HG03457 (cell line): ENCODE data around the gene CHST13.

Experiments
- ATAC-seq: cut with Tn5 transposase; IDR thresholded peaks from one replicate; pipeline ENCODE4 v1.9.1; 2021; ENCODE audit warnings: moderate number of reproducible peaks; ENCODE audit not compliant: unreplicated experiment

The CHST13 gene

DNA sequence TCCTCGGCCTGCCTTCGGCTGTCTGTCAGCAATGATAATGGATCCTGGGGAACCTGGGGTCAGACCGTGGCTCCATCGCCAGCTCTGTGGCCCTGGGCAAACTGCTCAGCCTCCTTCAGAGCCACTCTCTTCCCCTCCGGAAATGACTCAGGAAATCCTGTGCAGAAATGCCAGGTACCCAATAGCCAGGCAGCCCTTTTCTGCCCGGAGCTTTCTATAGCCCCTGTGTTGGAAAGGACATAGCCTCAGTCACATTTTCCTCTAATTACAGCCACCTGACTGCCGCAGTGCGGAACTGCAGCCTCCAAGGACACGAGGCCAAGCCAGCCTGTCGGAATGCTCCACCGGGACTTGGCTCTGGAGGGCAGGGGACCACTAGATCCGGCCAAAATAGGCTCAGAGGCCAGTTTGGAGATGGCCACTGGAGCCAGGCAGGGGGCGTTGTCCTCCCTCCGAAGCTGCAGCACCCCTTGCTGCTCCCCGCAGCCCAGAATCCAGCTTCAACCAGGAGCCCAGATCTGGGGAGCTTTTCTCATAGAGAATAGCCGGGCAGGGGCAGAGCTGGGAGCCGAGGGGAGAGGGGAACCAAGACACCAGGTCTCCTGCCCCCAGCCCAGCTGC, 36.7 kb upstream of the CHST13 start:
- ATAC-seq, result no peak

GRCh38 chr3:126488185-126488584, 35.8 kb upstream of the CHST13 start:
- ATAC-seq, result no peak

DNA sequence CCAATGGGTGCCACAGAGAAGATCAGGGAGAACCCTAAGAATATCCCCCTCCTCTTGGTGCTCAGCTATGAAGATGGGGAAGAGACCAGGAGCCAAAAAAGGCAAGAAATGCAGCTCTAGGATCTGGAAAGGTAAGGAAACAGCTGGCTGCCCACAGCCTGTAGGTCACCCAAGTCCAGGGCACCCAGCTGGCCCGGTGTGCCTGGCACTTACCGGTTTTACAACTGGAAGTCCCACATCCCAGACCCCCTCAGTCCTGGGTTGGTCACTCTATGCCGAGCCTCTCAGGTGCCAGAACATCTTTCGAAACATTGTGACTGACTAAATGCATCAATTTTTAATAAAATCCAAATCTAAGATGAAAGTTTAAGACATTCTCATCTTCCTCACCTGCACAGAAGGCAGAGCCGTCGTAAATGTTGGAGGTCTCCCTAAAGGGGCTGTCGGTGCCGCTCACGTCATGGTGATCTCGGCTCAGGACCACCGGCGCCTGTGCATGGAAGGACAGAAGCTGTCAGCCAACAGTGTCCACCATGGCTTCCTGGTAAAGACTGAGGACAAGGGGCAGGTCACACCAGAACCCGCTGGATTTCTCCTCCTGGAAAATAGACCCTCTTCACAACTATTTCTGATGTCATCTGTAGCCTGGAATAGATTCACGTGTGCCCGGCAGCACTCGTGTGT, 34.9 kb upstream of the CHST13 start:
- ATAC-seq, result no peak

DNA sequence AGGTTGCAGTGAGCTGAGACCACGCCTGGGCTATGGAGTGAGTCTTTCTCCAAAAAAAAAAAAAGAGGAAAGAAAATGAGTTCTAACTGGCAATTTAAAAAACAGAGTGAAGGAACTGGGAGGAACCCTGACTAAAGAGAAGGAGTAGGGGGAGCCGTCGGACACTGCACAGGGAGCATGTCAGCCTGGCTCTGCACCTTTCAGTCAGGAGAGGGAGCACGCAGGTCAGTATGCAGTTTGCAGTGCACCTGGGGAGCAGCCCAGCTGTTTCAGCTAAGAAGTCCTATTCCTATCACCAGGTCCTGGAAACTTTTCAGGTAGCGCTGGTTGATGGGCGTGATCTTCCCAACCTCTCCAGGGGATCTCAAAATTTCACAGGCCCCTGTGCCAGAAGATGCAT, 33.3 kb upstream of the CHST13 start:
- no peak for ATAC-seq

DNA sequence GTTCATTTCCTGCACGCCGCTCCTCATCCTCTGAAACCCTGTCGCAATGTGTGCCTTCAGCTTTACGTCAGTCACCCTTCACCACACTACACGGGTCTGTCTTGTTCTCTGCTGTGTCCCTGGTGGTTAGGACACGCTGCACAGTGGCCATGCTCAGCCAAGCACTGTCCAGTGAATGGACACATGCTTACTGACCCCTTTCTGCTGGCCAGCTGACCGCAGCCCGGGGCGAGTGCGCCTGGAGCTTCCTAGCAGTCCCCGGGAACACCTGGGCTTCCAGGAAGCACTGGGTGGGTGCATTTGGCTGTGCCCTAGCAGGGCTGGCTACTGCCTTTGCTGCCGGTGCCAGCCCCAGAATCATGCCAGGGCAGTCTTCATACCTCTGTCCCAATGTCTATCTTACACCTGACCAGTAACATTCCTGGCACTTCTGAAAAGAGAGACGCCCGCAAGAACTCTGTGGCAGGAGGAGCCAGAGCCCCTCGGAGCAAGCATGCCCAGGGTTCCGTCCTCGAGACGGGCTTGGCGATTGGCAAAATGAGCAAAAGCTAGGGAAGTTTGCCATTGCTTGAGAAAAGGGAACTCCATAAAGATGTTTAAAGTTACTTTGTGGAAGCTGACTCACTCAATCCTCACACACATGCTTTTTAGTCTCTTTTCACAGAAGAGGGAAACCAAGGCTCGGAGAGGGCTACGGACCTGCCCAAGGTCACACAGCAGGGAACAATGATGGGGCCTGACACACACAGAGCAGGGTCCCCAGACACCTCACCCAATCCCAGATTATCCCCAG, 32.5 kb upstream of the CHST13 start:
- ATAC-seq, result no peak

- no peak for ATAC-seq
Measured at GRCh38 chr3:126493051-126493450, 30.9 kb upstream of the CHST13 start.

DNA sequence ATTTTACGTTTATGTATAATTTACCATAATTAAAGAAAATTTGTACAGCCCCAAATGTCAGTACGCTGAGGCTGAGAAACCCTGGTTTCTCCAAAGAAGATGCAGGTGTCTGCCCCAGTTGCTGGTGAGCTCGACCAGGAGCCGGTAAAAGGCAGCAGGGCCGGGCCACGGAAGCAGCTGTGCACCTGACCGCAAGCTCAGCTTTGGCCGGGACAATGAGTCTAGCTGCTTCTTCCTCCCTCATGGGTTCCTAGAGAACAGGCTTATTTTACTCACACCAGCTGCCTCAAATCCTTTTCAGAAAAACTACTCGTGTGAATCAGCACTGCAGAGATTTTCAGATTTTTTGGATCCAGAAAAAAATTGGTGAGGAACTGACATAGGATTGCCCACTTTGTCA, 30.2 kb upstream of the CHST13 start:
- ATAC-seq, result no peak

GRCh38 chr3:126494204-126494969, 29.6 kb upstream of the CHST13 start:
- ATAC-seq, result no peak

GRCh38 chr3:126494970-126495230, 29.1 kb upstream of the CHST13 start:
- ATAC-seq, result no peak

DNA sequence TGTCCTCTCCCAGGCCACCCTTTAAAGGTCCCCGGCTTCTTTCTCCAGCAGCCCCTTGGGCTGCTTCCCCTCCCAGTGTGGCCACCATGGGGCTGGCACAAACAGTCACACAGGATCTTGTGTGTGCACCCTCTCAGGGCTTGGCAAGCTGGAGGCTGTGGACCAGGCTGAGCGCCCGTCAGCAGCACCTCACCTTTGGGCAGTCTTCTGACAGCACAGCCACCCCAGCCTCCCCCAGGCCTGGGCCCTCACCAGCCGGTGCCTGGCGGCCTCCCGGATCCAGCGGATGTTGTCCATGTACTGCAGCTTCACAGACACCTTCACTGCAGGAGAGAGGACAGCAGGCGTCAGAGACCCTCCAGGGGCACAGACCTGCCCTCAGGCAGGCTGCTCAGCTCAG, 28.2 kb upstream of the CHST13 start:
- no peak for ATAC-seq

- no peak for ATAC-seq
Measured at GRCh38 chr3:126496894-126497850, 26.8 kb upstream of the CHST13 start.

DNA sequence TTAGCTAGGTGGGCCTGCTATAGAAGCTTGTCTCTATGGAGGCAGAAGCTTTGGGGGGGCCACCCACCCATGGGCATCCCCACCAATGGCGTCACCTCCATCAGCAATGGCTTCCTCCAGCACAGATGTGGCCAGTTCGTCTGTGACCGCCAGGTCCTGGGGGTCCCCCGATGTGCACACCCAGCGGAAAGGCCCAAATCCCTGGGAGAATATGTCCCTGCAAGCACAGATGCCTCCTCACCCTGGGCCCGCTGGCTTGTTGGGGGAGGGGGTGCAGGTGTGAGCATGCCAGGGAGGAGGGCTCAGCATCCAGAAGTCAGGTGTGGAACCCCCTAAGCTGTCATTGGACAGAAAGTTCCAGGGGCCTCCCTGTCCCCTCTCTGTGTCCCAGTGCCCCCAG, 26.0 kb upstream of the CHST13 start:
- no peak for ATAC-seq

GRCh38 chr3:126498461-126498860, 25.5 kb upstream of the CHST13 start:
- no peak for ATAC-seq

DNA sequence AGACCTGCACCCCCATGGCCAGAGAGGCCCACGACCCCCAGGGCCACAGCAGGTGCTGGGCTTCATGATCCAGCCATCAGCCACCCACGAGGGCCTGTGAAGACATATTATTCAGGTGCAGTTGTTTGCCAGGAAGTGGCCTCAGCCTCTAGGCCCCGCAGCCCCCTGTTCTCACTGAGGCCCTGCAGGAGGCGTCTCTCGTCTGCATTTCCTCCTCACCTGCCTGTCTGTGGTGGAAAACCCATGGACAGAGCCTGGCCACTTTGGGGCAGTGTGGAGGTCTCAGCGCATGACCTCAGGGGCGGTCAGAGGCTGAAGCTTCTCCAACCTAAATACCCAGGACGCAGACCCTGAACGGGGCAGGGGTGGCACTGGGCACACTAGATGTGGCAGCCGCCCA, 25.0 kb upstream of the CHST13 start:
- ATAC-seq, result no peak

- ATAC-seq, result no peak
Measured at GRCh38 chr3:126499401-126499800, 24.6 kb upstream of the CHST13 start.

DNA sequence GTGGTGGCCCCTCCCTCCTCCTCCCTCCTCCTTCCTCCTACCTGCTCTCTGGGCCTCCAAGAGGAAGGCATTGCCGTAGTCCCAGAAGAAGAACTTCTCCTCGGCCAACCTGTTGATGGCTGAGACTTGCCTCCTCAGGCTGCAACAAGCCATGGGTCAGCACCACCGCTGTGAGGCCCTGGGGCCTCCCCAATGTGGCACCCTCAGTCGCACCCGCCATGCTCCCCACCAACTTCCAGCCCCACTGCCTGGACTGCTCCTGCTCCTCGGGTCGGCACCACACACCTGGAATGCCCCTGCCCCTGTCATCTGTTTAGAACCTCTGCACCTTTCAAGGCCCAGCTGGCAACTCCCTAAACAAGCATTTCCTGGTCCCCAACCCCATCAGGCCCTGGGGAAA, 23.9 kb upstream of the CHST13 start:
- no peak for ATAC-seq

- ATAC-seq, result no peak
Measured at GRCh38 chr3:126501054-126501453, 22.9 kb upstream of the CHST13 start.

GRCh38 chr3:126501736-126502135, 22.2 kb upstream of the CHST13 start:
- ATAC-seq, result no peak

DNA sequence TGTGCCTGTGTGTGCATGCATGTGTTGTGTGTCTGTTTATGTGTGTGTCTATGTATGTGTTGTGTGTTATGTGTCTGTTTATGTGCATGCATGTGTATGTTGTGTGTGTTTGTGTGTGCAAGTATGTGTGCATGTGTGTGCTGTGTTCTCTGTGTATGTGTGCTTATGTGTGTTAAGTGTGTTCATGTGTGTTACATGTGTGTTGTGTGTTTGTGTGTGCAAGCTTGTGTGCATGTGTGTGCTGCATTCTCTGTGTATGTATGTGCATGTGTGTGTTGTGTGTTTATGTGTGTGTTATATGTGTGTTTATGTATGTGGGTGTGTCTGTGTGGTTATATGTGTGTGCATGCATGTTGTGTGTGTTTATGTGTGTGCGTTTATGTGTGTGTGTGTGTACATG, 21.3 kb upstream of the CHST13 start:
- no peak for ATAC-seq

- no peak for ATAC-seq
Measured at GRCh38 chr3:126503701-126504100, 20.3 kb upstream of the CHST13 start.

DNA sequence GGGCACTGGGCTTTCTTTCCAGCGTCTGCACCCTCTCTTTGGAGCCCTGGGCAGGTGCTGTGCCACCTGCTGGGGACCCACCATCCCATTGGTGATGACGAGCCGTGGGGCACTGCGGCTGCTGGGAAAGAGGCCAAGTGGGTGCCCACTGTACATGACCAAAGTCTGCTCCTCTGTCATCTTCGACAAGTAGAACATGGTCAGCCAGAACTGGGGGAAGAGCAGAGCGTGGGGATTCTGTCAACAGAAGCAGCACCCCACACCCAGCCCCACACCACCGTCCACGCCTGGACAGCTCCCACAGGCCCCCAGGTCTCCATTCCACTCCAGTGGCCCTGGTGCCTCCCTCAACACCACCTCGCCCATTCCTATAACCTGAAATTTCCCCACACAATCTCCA, 16.1 kb upstream of the CHST13 start:
- ATAC-seq, result no peak
